ENCODE results near the gene FBXO15. TPM values are rescaled to one million over a fixed set of nuclear protein-coding genes. Genes with fewer than 3 reads are reported as not detected.

The FBXO15 gene
- total and polyA plus RNA-seq, 3 donors from 2014 or later = 20.8 to 46.0 (median 39.1) TPM

- Histone ChIP-seq H3K4me1 (no peaks in the 10 kb centered on the region), H3K9me3 (no peaks in the 10 kb centered on the region), H3K27ac (no peak overlapping the region), H3K27me3 (no peaks in the 10 kb centered on the region), H3K4me3 (no peak overlapping the region), H3K36me3 (ENCODE audit: low read depth, missing control alignments) (no peaks in the 10 kb centered on the region)
- DNase-seq = no peak
- TF ChIP-seq CTCF (IDR thresholded peaks at IDR 0.05) (no peak), POLR2A (IDR thresholded peaks at IDR 0.05) (no peak)
- intact Hi-C loops (cut with DNase I; ENCODE audit: low total_unique reads) = no loop called here
- 73 to 88% methylated on average over 4 of the region's 4 CpGs for WGBS, 2 donors
Observed at GRCh38 chr18:74155276-74155675, 7.6 kb upstream of the FBXO15 start.

GRCh38 chr18:74154716-74155115 lies 7.1 kb upstream of the FBXO15 start:
- no peak for DNase-seq
- TF ChIP-seq CTCF (IDR thresholded peaks at IDR 0.05) = no peak
- TF ChIP-seq POLR2A (IDR thresholded peaks at IDR 0.05) = no peak
- Histone ChIP-seq H3K27me3 (no peaks in the 10 kb centered on the region), H3K36me3 (ENCODE audit: low read depth, missing control alignments) (no peaks in the 10 kb centered on the region), H3K4me1 (peaks cover 3% of the 10 kb centered on the region), H3K4me3 (no peak overlapping the region), H3K27ac (no peak overlapping the region), H3K9me3 (no peaks in the 10 kb centered on the region)
- WGBS, 2 donors = 88 to 92% methylated on average over 4 of the region's 4 CpGs
- intact Hi-C loops (cut with DNase I; ENCODE audit: low total_unique reads) = no loop called here

GRCh38 chr18:74153793-74154192 lies 6.2 kb upstream of the FBXO15 start:
- no peak overlapping the region for H3K4me3 ChIP-seq
- TF ChIP-seq POLR2A (IDR thresholded peaks at IDR 0.05) (no peak), CTCF (IDR thresholded peaks at IDR 0.05) (no peak)
- peaks cover 7% of the 10 kb centered on the region for H3K4me1 ChIP-seq
- H3K36me3 ChIP-seq (ENCODE audit: low read depth, missing control alignments) = no peaks in the 10 kb centered on the region
- H3K27me3 ChIP-seq = no peaks in the 10 kb centered on the region
- no peak overlapping the region for H3K27ac ChIP-seq
- 94 to 97% methylated on average over 4 of the region's 4 CpGs for WGBS, 2 donors
- no peak for DNase-seq
- H3K9me3 ChIP-seq = no peaks in the 10 kb centered on the region
- intact Hi-C loops (cut with DNase I; ENCODE audit: low total_unique reads) = no loop called here

- Histone ChIP-seq H3K4me1 (peaks cover 7% of the 10 kb centered on the region), H3K27ac (no peak overlapping the region), H3K27me3 (no peaks in the 10 kb centered on the region), H3K4me3 (no peak overlapping the region), H3K9me3 (no peaks in the 10 kb centered on the region), H3K36me3 (ENCODE audit: low read depth, missing control alignments) (no peaks in the 10 kb centered on the region)
- TF ChIP-seq CTCF (IDR thresholded peaks at IDR 0.05) (no peak), POLR2A (IDR thresholded peaks at IDR 0.05) (no peak)
- WGBS, 2 donors = 91 to 94% methylated on average over 4 of the region's 4 CpGs
- DNase-seq = no peak
- intact Hi-C loops (cut with DNase I; ENCODE audit: low total_unique reads) = no loop called here
Observed at GRCh38 chr18:74153377-74153776, 5.7 kb upstream of the FBXO15 start.

- no peaks in the 10 kb centered on the region for H3K27me3 ChIP-seq
- H3K4me3 ChIP-seq = no peak overlapping the region
- intact Hi-C loops (cut with DNase I; ENCODE audit: low total_unique reads) = no loop called here
- H3K4me1 ChIP-seq = peaks cover 7% of the 10 kb centered on the region
- TF ChIP-seq POLR2A (IDR thresholded peaks at IDR 0.05) (no peak), CTCF (IDR thresholded peaks at IDR 0.05) (no peak)
- no peak overlapping the region for H3K27ac ChIP-seq
- 86 to 100% methylated on average over 2 of the region's 2 CpGs for WGBS, 2 donors
- DNase-seq = no peak
- no peaks in the 10 kb centered on the region for H3K36me3 ChIP-seq (ENCODE audit: low read depth, missing control alignments)
- no peaks in the 10 kb centered on the region for H3K9me3 ChIP-seq
Observed at GRCh38 chr18:74152857-74153256, 5.2 kb upstream of the FBXO15 start.
